Endodermal cell (in vitro differentiated cells): ENCODE results near the gene NT5C. TPM values are rescaled to one million over a fixed set of nuclear protein-coding genes. Genes with fewer than 3 reads are reported as not detected.

Experiments
- DNase-seq: peaks from one replicate; pipeline ENCODE4 v3.0.0-alpha.2; 2017
- H3K27ac ChIP-seq: 2 replicates; pipeline ENCODE4 v1.5.1; 2013; ENCODE audit warnings: mild to moderate bottlenecking, low read depth, low read length, moderate library complexity
- H3K27me3 ChIP-seq: 2 replicates; pipeline ENCODE4 v1.6.1; 2013; ENCODE audit warnings: mild to moderate bottlenecking, low read length, moderate library complexity; ENCODE audit not compliant: insufficient read depth, control insufficient read depth, poor library complexity, severe bottlenecking
- H3K36me3 ChIP-seq: 2 replicates; pipeline ENCODE4 v1.7.0; 2013; ENCODE audit warnings: mild to moderate bottlenecking, low read length, moderate library complexity; ENCODE audit not compliant: control insufficient read depth, insufficient read depth
- H3K4me1 ChIP-seq: one replicate; pipeline ENCODE4 v1.7.0; 2013; ENCODE audit warnings: low read length; ENCODE audit not compliant: control insufficient read depth, insufficient read depth
- H3K4me3 ChIP-seq: 2 replicates; pipeline ENCODE4 v1.5.1; 2013; ENCODE audit warnings: mild to moderate bottlenecking, low read length, moderate library complexity
- H3K9ac ChIP-seq: 2 replicates; pipeline ENCODE4 v1.6.1; 2013; ENCODE audit warnings: mild to moderate bottlenecking, low read length, moderate library complexity; ENCODE audit not compliant: poor library complexity, severe bottlenecking; ENCODE audit errors: extremely low read depth
- H3K9me3 ChIP-seq: 2 replicates; pipeline ENCODE4 v1.6.1; 2013; ENCODE audit warnings: mild to moderate bottlenecking, low read length, moderate library complexity; ENCODE audit not compliant: control insufficient read depth
- H3K27ac Mint-ChIP-seq: 2 replicates; pipeline ENCODE4 v1.8.0; 2020; ENCODE audit warnings: mixed read lengths
- H3K27me3 Mint-ChIP-seq: 2 replicates; pipeline ENCODE4 v1.8.0; 2021; ENCODE audit warnings: mild to moderate bottlenecking, mixed read lengths; ENCODE audit not compliant: insufficient read depth
- H3K36me3 Mint-ChIP-seq: 2 replicates; pipeline ENCODE4 v1.8.0; 2020; ENCODE audit warnings: low read depth, mixed read lengths
- H3K4me1 Mint-ChIP-seq: 2 replicates; pipeline ENCODE4 v1.8.0; 2020; ENCODE audit warnings: mixed read lengths
- H3K4me3 Mint-ChIP-seq: 2 replicates; pipeline ENCODE4 v1.8.0; 2020; ENCODE audit warnings: mild to moderate bottlenecking, moderate library complexity, mixed read lengths
- H3K9me3 Mint-ChIP-seq: 2 replicates; pipeline ENCODE4 v1.8.0; 2020; ENCODE audit warnings: mild to moderate bottlenecking, mixed read lengths
- CTCF ChIP-seq: fragments of 200-600 bp; sonication (generic); conservative IDR thresholded peaks from 2 replicates; pipeline ENCODE4 v1.5.0; 2021; ENCODE audit warnings: antibody characterized with exemption, mild to moderate bottlenecking
- WGBS, 2 experiments: methylation state at CpG; one replicate each; pipeline versions ENCODE4 v1.1.5 to v1.1.7; 2013; ENCODE audit warnings: missing lambda C conversion rate in 2 of 2, mixed read lengths in 1 of 2; ENCODE audit not compliant: insufficient coverage in 1 of 2, insufficient read length in 1 of 2; 5-methylcytosine and 5-hydroxymethylcytosine counted together
- total RNA-seq, 2 donors: library from RNA; stranded (reverse); fragmentation: NEBNext Ultra II Directional in 1 of 2; extraction: Animal tissue kit (Norgen Biotek cat#: 25700) in 1 of 2; gene quantifications; 2 replicates in 1 of 2; 3 replicates in 1 of 2; pipeline ENCODE4 v1.2.1, GENCODE V29; 2021

The NT5C gene
- total RNA-seq, 2 donors from 2014 or later = 69.1 to 80.3 TPM

GRCh38 chr17:75105126-75106080 is 26.1 kb downstream of the NT5C start:
- DNase-seq = peak; percentile 98
- Histone ChIP-seq H3K9ac (no peak overlapping the region), H3K27ac (no peak overlapping the region), H3K9me3 (no peaks in the 10 kb centered on the region), H3K4me3 (no peak overlapping the region), H3K27me3 (no peaks in the 10 kb centered on the region), H3K4me1 (peaks cover 19% of the 10 kb centered on the region), H3K36me3 (peaks cover 3% of the 10 kb centered on the region)
- Mint-ChIP-seq H3K9me3 (no peaks in the 10 kb centered on the region), H3K27ac (peak overlapping the region; percentile 94), H3K27me3 (no peaks in the 10 kb centered on the region), H3K36me3 (peaks cover 41% of the 10 kb centered on the region), H3K4me3 (peak overlapping the region; percentile 21), H3K4me1 (peaks cover 33% of the 10 kb centered on the region)
- TF ChIP-seq CTCF = peak; percentile 89
- WGBS, 2 experiments = 51 to 59% methylated on average over 12 to 20 of the region's 20 CpGs

DNA sequence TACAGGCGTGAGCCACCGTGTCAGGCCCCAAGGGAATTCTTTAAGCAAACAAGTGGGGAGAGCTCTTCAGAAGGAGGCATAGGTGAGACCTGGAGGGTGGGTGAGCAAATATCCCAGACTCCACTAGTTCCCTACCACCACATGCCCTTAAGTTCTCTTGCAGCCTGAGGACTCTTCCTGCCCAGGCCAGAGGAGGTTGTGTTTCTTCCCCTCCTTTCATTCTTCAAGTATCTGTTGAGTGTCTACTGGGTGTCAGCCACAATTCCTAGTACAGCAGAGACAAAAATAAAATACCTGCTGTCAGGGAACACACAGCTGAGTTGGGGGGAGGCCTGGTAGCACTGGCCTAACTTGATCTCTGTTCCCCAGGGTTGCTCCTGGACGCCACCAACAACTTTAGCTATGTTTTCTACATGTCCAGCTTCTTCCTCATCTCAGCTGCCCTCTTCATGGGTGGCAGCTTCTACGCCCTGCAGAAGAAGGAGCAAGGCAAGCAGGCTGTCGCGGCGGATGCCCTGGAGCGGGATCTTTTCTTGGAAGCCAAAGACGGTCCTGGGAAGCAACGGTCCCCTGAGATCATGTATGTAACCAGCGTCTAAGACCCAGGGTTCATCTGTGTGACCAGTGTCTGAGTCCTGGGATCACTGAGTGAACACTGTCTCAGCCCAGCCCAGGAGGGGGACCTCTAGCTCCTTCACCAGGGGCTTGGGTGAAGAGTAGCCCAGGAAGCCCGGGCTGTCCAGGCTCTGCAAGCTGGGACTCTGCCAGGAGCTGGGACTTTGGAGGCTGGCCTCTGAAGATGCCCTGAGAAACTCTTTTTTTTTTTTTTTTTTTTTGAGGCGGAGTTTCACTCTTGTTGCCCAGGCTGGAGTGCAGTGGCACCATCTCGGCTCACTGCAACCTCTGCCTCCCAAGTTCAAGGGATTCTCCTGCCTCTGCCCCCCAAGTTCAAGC is 27.7 kb downstream of the NT5C start:
- H3K4me3 Mint-ChIP-seq = no peak overlapping the region
- peaks cover 33% of the 10 kb centered on the region for H3K4me1 Mint-ChIP-seq
- Histone ChIP-seq H3K27me3 (no peaks in the 10 kb centered on the region), H3K9me3 (no peaks in the 10 kb centered on the region), H3K36me3 (peaks cover 9% of the 10 kb centered on the region), H3K9ac (no peak overlapping the region), H3K4me1 (peaks cover 20% of the 10 kb centered on the region), H3K4me3 (no peak overlapping the region), H3K27ac (no peak overlapping the region)
- H3K36me3 Mint-ChIP-seq = peaks cover 52% of the 10 kb centered on the region
- peak overlapping the region; percentile 81 for H3K27ac Mint-ChIP-seq
- no peak for TF ChIP-seq CTCF
- DNase-seq = peak; percentile 56
- WGBS, 2 experiments = 91 to 92% methylated on average over 10 to 14 of the region's 14 CpGs
- no peaks in the 10 kb centered on the region for H3K27me3 Mint-ChIP-seq
- H3K9me3 Mint-ChIP-seq = no peaks in the 10 kb centered on the region

DNA sequence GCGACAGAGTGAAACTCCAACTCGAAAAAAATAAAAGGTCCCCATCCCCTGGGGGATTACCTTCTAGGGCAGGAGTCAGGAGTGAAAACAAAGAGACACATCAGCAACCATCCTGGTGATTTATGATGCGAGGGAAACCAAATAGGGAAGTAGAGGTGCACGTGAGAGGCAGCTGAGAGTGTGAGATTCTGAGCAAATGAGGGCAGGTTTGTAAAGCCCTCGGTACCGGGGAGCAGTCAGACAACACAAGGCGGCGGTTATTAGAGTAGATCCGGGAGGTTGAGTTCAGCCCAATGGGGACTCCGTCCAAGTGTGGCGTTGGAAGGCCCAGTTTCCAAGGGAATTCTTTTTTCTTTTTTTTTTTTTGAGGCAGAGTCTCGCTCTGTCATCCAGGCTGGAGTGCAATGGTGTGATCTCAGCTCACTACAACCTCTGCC is 29.1 kb downstream of the NT5C start:
- WGBS, 2 experiments = 77 to 81% methylated on average over 12 of the region's 12 CpGs
- H3K4me1 Mint-ChIP-seq = peaks cover 33% of the 10 kb centered on the region
- Histone ChIP-seq H3K9me3 (no peaks in the 10 kb centered on the region), H3K27ac (no peak overlapping the region), H3K9ac (no peak overlapping the region), H3K4me1 (peaks cover 23% of the 10 kb centered on the region), H3K4me3 (no peak overlapping the region), H3K36me3 (peaks cover 21% of the 10 kb centered on the region), H3K27me3 (no peaks in the 10 kb centered on the region)
- peak overlapping the region; percentile 81 for H3K27ac Mint-ChIP-seq
- DNase-seq = peak; percentile 60
- H3K27me3 Mint-ChIP-seq = no peaks in the 10 kb centered on the region
- no peak for TF ChIP-seq CTCF
- H3K4me3 Mint-ChIP-seq = no peak overlapping the region
- no peaks in the 10 kb centered on the region for H3K9me3 Mint-ChIP-seq
- peaks cover 64% of the 10 kb centered on the region for H3K36me3 Mint-ChIP-seq
